Skeletal muscle satellite cell (primary cell): Measurements from ENCODE around the gene GALNT17.

Experiments used
- H3K27me3 ChIP-seq: 2 replicates; pipeline ENCODE4 v1.7.0; 2013; ENCODE audit warnings: low read length; ENCODE audit not compliant: control insufficient read depth, insufficient read depth
- H3K36me3 ChIP-seq: 2 replicates; pipeline ENCODE4 v1.7.0; 2013; ENCODE audit warnings: mild to moderate bottlenecking, control low read depth, low read length; ENCODE audit not compliant: insufficient read depth
- H3K4me1 ChIP-seq: 2 replicates; pipeline ENCODE4 v1.7.0; 2013; ENCODE audit warnings: low read length; ENCODE audit not compliant: control insufficient read depth, insufficient read depth
- H3K4me2 ChIP-seq: 2 replicates; pipeline ENCODE4 v1.7.0; 2013; ENCODE audit warnings: mild to moderate bottlenecking, low read length
- H3K4me3 ChIP-seq: 2 replicates; pipeline ENCODE4 v1.7.0; 2013; ENCODE audit warnings: low read length
- H3K9ac ChIP-seq: 2 replicates; pipeline ENCODE4 v1.7.0; 2013; ENCODE audit warnings: mild to moderate bottlenecking, low read depth, low read length, moderate library complexity
- H3K9me3 ChIP-seq: replicated peaks from 2 replicates; pipeline ENCODE4 v1.7.0; 2013; ENCODE audit warnings: mild to moderate bottlenecking, control low read depth, low read length

GALNT17 gene

GRCh38 chr7:71527213-71527612, 395.3 kb downstream of the GALNT17 start:
- Histone ChIP-seq H3K9me3 (no peaks in the 10 kb centered on the region), H3K9ac (no peak overlapping the region), H3K4me3 (no peak overlapping the region), H3K4me2 (no peak overlapping the region), H3K27me3 (no peaks in the 10 kb centered on the region), H3K4me1 (no peaks in the 10 kb centered on the region), H3K36me3 (no peaks in the 10 kb centered on the region)

- H3K9me3 ChIP-seq = no peaks in the 10 kb centered on the region
- no peaks in the 10 kb centered on the region for H3K27me3 ChIP-seq
- H3K4me1 ChIP-seq = no peaks in the 10 kb centered on the region
- no peak overlapping the region for H3K4me3 ChIP-seq
- no peak overlapping the region for H3K4me2 ChIP-seq
- H3K36me3 ChIP-seq = no peaks in the 10 kb centered on the region
- H3K9ac ChIP-seq = no peak overlapping the region
These were observed 403.7 kb downstream of the GALNT17 start for GRCh38 chr7:71535616-71536015.

GRCh38 chr7:71538210-71538609, 406.3 kb downstream of the GALNT17 start:
- Histone ChIP-seq H3K4me3 (no peak overlapping the region), H3K27me3 (no peaks in the 10 kb centered on the region), H3K9me3 (no peaks in the 10 kb centered on the region), H3K36me3 (no peaks in the 10 kb centered on the region), H3K4me1 (no peaks in the 10 kb centered on the region), H3K9ac (no peak overlapping the region), H3K4me2 (no peak overlapping the region)

GRCh38 chr7:71539615-71540014, 407.7 kb downstream of the GALNT17 start:
- H3K4me3 ChIP-seq = no peak overlapping the region

GRCh38 chr7:71541707-71542353, 409.9 kb downstream of the GALNT17 start:
- no peak overlapping the region for H3K4me2 ChIP-seq

More at GRCh38 chr7:71539615-71540014, 407.7 kb downstream of the GALNT17 start:
- no peaks in the 10 kb centered on the region for H3K9me3 ChIP-seq
- H3K27me3 ChIP-seq = no peaks in the 10 kb centered on the region
- no peaks in the 10 kb centered on the region for H3K36me3 ChIP-seq
- no peak overlapping the region for H3K9ac ChIP-seq
- no peak overlapping the region for H3K4me2 ChIP-seq
- H3K4me1 ChIP-seq = no peaks in the 10 kb centered on the region

GRCh38 chr7:71543396-71543795, 411.5 kb downstream of the GALNT17 start:
- no peak overlapping the region for H3K9ac ChIP-seq
- H3K4me2 ChIP-seq = no peak overlapping the region
- no peaks in the 10 kb centered on the region for H3K4me1 ChIP-seq

More at GRCh38 chr7:71541707-71542353, 409.9 kb downstream of the GALNT17 start:
- Histone ChIP-seq H3K36me3 (no peaks in the 10 kb centered on the region), H3K4me1 (no peaks in the 10 kb centered on the region), H3K27me3 (no peaks in the 10 kb centered on the region), H3K4me3 (no peak overlapping the region), H3K9me3 (no peaks in the 10 kb centered on the region), H3K9ac (no peak overlapping the region)

GRCh38 chr7:71544816-71545215, 412.9 kb downstream of the GALNT17 start:
- H3K4me2 ChIP-seq = no peak overlapping the region
- H3K27me3 ChIP-seq = no peaks in the 10 kb centered on the region
- no peaks in the 10 kb centered on the region for H3K9me3 ChIP-seq
- H3K36me3 ChIP-seq = no peaks in the 10 kb centered on the region
- no peak overlapping the region for H3K9ac ChIP-seq
- H3K4me3 ChIP-seq = no peak overlapping the region
- no peaks in the 10 kb centered on the region for H3K4me1 ChIP-seq

More at GRCh38 chr7:71543396-71543795, 411.5 kb downstream of the GALNT17 start:
- Histone ChIP-seq H3K9me3 (no peaks in the 10 kb centered on the region), H3K27me3 (no peaks in the 10 kb centered on the region), H3K36me3 (no peaks in the 10 kb centered on the region), H3K4me3 (no peak overlapping the region)

- H3K27me3 ChIP-seq = no peaks in the 10 kb centered on the region
- no peak overlapping the region for H3K4me2 ChIP-seq
- H3K9me3 ChIP-seq = no peaks in the 10 kb centered on the region
- no peaks in the 10 kb centered on the region for H3K36me3 ChIP-seq
- H3K4me3 ChIP-seq = no peak overlapping the region
- H3K4me1 ChIP-seq = no peaks in the 10 kb centered on the region
- H3K9ac ChIP-seq = no peak overlapping the region
These were observed 415.5 kb downstream of the GALNT17 start for GRCh38 chr7:71547426-71547825.

- Histone ChIP-seq H3K9ac (no peak overlapping the region), H3K4me2 (no peak overlapping the region), H3K9me3 (no peaks in the 10 kb centered on the region), H3K4me3 (no peak overlapping the region), H3K36me3 (no peaks in the 10 kb centered on the region), H3K27me3 (no peaks in the 10 kb centered on the region), H3K4me1 (no peaks in the 10 kb centered on the region)
These were observed 416.8 kb downstream of the GALNT17 start for GRCh38 chr7:71548746-71549145.

- no peaks in the 10 kb centered on the region for H3K27me3 ChIP-seq
- H3K36me3 ChIP-seq = no peaks in the 10 kb centered on the region
- no peaks in the 10 kb centered on the region for H3K4me1 ChIP-seq
- H3K9ac ChIP-seq = no peak overlapping the region
- H3K9me3 ChIP-seq = no peaks in the 10 kb centered on the region
- H3K4me2 ChIP-seq = no peak overlapping the region
- no peak overlapping the region for H3K4me3 ChIP-seq
These were observed 421.4 kb downstream of the GALNT17 start for GRCh38 chr7:71553306-71553705.

- Histone ChIP-seq H3K4me2 (no peak overlapping the region), H3K4me1 (no peaks in the 10 kb centered on the region), H3K9ac (no peak overlapping the region), H3K4me3 (no peak overlapping the region), H3K27me3 (no peaks in the 10 kb centered on the region), H3K36me3 (no peaks in the 10 kb centered on the region), H3K9me3 (no peaks in the 10 kb centered on the region)
These were observed 423.8 kb downstream of the GALNT17 start for GRCh38 chr7:71555758-71556157.
